ENCODE results near the gene CDH23.

CDH23 gene

GRCh38 chr10:71692598-71693306 lies 296.0 kb downstream of the CDH23 start:
- DNase-seq (ENCODE audit: low read depth), result no peak

- DNase-seq (ENCODE audit: low read depth), result no peak
Measured at GRCh38 chr10:71693377-71693776, 296.7 kb downstream of the CDH23 start.

GRCh38 chr10:71694039-71694501 lies 297.4 kb downstream of the CDH23 start:
- no peak for DNase-seq (ENCODE audit: low read depth)

GRCh38 chr10:71694567-71694968 lies 297.8 kb downstream of the CDH23 start:
- no peak for DNase-seq (ENCODE audit: low read depth)

- no peak for DNase-seq (ENCODE audit: low read depth)
Measured at GRCh38 chr10:71695502-71696476, 299.1 kb downstream of the CDH23 start.

- DNase-seq (ENCODE audit: low read depth), result no peak
Measured at GRCh38 chr10:71696628-71697326, 300.1 kb downstream of the CDH23 start.

- DNase-seq (ENCODE audit: low read depth), result no peak
Measured at GRCh38 chr10:71697938-71698709, 301.4 kb downstream of the CDH23 start.

- DNase-seq (ENCODE audit: low read depth), result no peak
Measured at GRCh38 chr10:71698737-71699136, 302.0 kb downstream of the CDH23 start.

GRCh38 chr10:71700731-71701368 lies 304.1 kb downstream of the CDH23 start:
- no peak for DNase-seq (ENCODE audit: low read depth)

- DNase-seq (ENCODE audit: low read depth), result no peak
Measured at GRCh38 chr10:71701496-71702132, 304.9 kb downstream of the CDH23 start.

GRCh38 chr10:71703577-71703976 lies 306.9 kb downstream of the CDH23 start:
- no peak for DNase-seq (ENCODE audit: low read depth)

- no peak for DNase-seq (ENCODE audit: low read depth)
Measured at GRCh38 chr10:71704816-71705215, 308.1 kb downstream of the CDH23 start.

- no peak for DNase-seq (ENCODE audit: low read depth)
Measured at GRCh38 chr10:71705582-71705981, 308.9 kb downstream of the CDH23 start.

GRCh38 chr10:71706216-71707121 lies 309.7 kb downstream of the CDH23 start:
- no peak for DNase-seq (ENCODE audit: low read depth)

GRCh38 chr10:71707240-71707789 lies 310.6 kb downstream of the CDH23 start:
- DNase-seq (ENCODE audit: low read depth), result no peak

- no peak for DNase-seq (ENCODE audit: low read depth)
Measured at GRCh38 chr10:71708301-71708703, 311.6 kb downstream of the CDH23 start.

GRCh38 chr10:71708897-71709882 lies 312.5 kb downstream of the CDH23 start:
- DNase-seq (ENCODE audit: low read depth), result no peak

- DNase-seq (ENCODE audit: low read depth), result no peak
Measured at GRCh38 chr10:71710519-71710918, 313.8 kb downstream of the CDH23 start.
